ENCODE data around the gene ZNF451. TPM values are rescaled to one million over a fixed set of nuclear protein-coding genes. Genes with fewer than 3 reads are reported as not detected.

The ZNF451 gene
- total and polyA plus RNA-seq, 4 donors = 5.5 to 108 (median 33.8) TPM

DNA sequence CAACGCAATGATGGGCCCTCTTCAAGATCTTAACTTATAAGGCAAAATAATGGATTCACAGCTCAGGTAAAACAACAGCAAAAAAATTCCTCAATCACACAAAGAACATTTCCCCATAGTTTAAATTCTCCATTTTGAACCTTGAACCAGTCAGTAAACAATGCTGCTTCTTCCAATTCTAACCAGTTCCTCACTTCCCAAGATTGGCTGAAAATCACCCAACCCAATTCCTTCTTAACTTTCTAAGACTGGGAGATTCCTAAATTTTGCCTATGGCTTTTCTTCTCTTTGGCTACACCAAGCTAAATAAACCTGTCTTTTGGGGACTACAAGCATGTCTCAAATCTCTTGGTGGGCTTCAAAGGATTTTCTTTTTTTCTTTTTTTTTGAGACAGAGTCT is 3.1 kb upstream of the ZNF451 start:
- 97% methylated on average over 1 of the region's 1 CpG for WGBS
- H3K4me3 ChIP-seq (ENCODE audit: low read depth in 1 of 3, low read length in 3 of 3) = no peak overlapping the region
- DNase-seq (ENCODE audit: low spot score) = no peak
- no peaks in the 10 kb centered on the region for H3K36me3 ChIP-seq (ENCODE audit: control insufficient read depth in 4 of 4, insufficient read depth in 3 of 4, low read depth in 1 of 4, low read length in 3 of 4)
- H3K27ac ChIP-seq (ENCODE audit: low read depth in 1 of 2, low read length in 2 of 2) = no peak overlapping the region
- H3K27me3 ChIP-seq (ENCODE audit: control insufficient read depth in 4 of 4, insufficient read depth in 4 of 4, low read length in 3 of 4) = no peaks in the 10 kb centered on the region
- H3K4me1 ChIP-seq (ENCODE audit: control insufficient read depth in 4 of 4, insufficient read depth in 4 of 4, low read length in 3 of 4) = peaks cover 1 to 9% (median 8%) of the 10 kb centered on the region in 4 donors
- TF ChIP-seq YY1 (IDR thresholded peaks at IDR 0.05) (no peak), TAF1 (conservative IDR thresholded peaks at IDR 0.05) (no peak), JUND (IDR thresholded peaks at IDR 0.05) (no peak), SP1 (IDR thresholded peaks at IDR 0.05) (no peak), RAD21 (IDR thresholded peaks at IDR 0.05) (no peak), GABPA (IDR thresholded peaks at IDR 0.05 in 1 of 2, conservative IDR thresholded peaks at IDR 0.05 in 1 of 2) (no peak)
- TF ChIP-seq, protein P1, sequence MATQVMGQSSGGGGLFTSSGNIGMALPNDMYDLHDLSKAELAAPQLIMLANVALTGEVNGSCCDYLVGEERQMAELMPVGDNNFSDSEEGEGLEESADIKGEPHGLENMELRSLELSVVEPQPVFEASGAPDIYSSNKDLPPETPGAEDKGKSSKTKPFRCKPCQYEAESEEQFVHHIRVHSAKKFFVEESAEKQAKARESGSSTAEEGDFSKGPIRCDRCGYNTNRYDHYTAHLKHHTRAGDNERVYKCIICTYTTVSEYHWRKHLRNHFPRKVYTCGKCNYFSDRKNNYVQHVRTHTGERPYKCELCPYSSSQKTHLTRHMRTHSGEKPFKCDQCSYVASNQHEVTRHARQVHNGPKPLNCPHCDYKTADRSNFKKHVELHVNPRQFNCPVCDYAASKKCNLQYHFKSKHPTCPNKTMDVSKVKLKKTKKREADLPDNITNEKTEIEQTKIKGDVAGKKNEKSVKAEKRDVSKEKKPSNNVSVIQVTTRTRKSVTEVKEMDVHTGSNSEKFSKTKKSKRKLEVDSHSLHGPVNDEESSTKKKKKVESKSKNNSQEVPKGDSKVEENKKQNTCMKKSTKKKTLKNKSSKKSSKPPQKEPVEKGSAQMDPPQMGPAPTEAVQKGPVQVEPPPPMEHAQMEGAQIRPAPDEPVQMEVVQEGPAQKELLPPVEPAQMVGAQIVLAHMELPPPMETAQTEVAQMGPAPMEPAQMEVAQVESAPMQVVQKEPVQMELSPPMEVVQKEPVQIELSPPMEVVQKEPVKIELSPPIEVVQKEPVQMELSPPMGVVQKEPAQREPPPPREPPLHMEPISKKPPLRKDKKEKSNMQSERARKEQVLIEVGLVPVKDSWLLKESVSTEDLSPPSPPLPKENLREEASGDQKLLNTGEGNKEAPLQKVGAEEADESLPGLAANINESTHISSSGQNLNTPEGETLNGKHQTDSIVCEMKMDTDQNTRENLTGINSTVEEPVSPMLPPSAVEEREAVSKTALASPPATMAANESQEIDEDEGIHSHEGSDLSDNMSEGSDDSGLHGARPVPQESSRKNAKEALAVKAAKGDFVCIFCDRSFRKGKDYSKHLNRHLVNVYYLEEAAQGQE (IDR thresholded peaks at IDR 0.05) = no peak
- TF ChIP-seq, protein P2, sequence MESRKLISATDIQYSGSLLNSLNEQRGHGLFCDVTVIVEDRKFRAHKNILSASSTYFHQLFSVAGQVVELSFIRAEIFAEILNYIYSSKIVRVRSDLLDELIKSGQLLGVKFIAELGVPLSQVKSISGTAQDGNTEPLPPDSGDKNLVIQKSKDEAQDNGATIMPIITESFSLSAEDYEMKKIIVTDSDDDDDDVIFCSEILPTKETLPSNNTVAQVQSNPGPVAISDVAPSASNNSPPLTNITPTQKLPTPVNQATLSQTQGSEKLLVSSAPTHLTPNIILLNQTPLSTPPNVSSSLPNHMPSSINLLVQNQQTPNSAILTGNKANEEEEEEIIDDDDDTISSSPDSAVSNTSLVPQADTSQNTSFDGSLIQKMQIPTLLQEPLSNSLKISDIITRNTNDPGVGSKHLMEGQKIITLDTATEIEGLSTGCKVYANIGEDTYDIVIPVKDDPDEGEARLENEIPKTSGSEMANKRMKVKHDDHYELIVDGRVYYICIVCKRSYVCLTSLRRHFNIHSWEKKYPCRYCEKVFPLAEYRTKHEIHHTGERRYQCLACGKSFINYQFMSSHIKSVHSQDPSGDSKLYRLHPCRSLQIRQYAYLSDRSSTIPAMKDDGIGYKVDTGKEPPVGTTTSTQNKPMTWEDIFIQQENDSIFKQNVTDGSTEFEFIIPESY (IDR thresholded peaks at IDR 0.05) = no peak
- TF ChIP-seq, protein P3, sequence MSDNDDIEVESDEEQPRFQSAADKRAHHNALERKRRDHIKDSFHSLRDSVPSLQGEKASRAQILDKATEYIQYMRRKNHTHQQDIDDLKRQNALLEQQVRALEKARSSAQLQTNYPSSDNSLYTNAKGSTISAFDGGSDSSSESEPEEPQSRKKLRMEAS (IDR thresholded peaks at IDR 0.05) = no peak
- H3K9me3 ChIP-seq (ENCODE audit: control insufficient read depth in 4 of 4, low read length in 3 of 4) = no peaks in the 10 kb centered on the region
- H3K9ac ChIP-seq (ENCODE audit: low read depth in 1 of 2, low read length in 2 of 2) = no peak overlapping the region

DNA sequence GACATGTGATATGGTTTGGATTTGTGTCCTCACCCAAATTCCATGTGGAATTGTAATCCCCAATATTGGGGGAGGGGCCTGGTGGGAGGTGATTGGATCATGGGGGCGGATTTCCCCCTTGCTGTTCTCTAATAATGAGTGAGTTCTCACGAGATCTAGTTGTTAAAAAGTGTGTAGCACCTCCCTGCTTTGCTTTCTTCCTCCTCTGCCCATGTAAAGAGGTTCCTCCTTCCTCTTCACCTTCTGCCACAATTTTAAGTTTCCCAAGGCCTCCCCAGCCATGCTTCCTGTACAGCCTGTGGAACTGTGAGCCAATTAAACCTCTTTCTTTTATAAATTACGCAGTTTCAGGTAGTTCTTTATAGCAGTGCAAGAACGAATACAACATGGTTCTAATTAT is 2.1 kb upstream of the ZNF451 start:
- Histone ChIP-seq H3K36me3 (ENCODE audit: control insufficient read depth in 4 of 4, insufficient read depth in 3 of 4, low read depth in 1 of 4, low read length in 3 of 4) (peaks cover 0 to 6% (median 0%) of the 10 kb centered on the region in 4 donors), H3K9ac (ENCODE audit: low read depth in 1 of 2, low read length in 2 of 2) (no peak overlapping the region), H3K4me1 (ENCODE audit: control insufficient read depth in 4 of 4, insufficient read depth in 4 of 4, low read length in 3 of 4) (peaks cover 1 to 15% (median 9%) of the 10 kb centered on the region in 4 donors), H3K9me3 (ENCODE audit: control insufficient read depth in 4 of 4, low read length in 3 of 4) (no peaks in the 10 kb centered on the region), H3K27me3 (ENCODE audit: control insufficient read depth in 4 of 4, insufficient read depth in 4 of 4, low read length in 3 of 4) (no peaks in the 10 kb centered on the region), H3K4me3 (ENCODE audit: low read depth in 1 of 3, low read length in 3 of 3) (no peak overlapping the region), H3K27ac (ENCODE audit: low read depth in 1 of 2, low read length in 2 of 2) (no peak overlapping the region)
- TF ChIP-seq RXRA (IDR thresholded peaks at IDR 0.05) (no peak), FOXA1 (IDR thresholded peaks at IDR 0.05) (no peak), EGR1 (IDR thresholded peaks at IDR 0.05; ENCODE audit: low read depth in 2 of 2) (no peak), YY1 (IDR thresholded peaks at IDR 0.05) (no peak), JUND (IDR thresholded peaks at IDR 0.05) (no peak), RAD21 (IDR thresholded peaks at IDR 0.05) (no peak)
- TF ChIP-seq, protein P1 (IDR thresholded peaks at IDR 0.05) = no peak
- TF ChIP-seq, protein P4, sequence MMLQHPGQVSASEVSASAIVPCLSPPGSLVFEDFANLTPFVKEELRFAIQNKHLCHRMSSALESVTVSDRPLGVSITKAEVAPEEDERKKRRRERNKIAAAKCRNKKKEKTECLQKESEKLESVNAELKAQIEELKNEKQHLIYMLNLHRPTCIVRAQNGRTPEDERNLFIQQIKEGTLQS (IDR thresholded peaks at IDR 0.05) = no peak
- TF ChIP-seq, protein P2 (IDR thresholded peaks at IDR 0.05) = no peak
- DNase-seq (ENCODE audit: low spot score) = no peak
- 88% methylated on average over 4 of the region's 4 CpGs for WGBS
